Hepatocyte (in vitro differentiated cells): ENCODE results near the gene IFNE.

Source experiments
- EZH2 ChIP-seq: fragments of 200-600 bp; sonication (generic); IDR thresholded peaks from 2 replicates; pipeline ENCODE4 v1.6.1; 2016; ENCODE audit warnings: antibody characterized with exemption, mild to moderate bottlenecking, borderline replicate concordance
- EZH2phosphoT487 ChIP-seq: fragments of 200-600 bp; sonication (generic); IDR thresholded peaks from one replicate; pipeline ENCODE4 v1.6.1; 2018; ENCODE audit warnings: antibody characterized with exemption, mild to moderate bottlenecking, low read depth, moderate library complexity; ENCODE audit not compliant: unreplicated experiment, severe bottlenecking
- TF ChIP-seq, protein P1 (sequence below): fragments of 200-600 bp; sonication (generic); IDR thresholded peaks from 2 replicates; pipeline ENCODE4 v1.5.1; 2016; ENCODE audit warnings: antibody characterized with exemption, mild to moderate bottlenecking; ENCODE audit not compliant: poor library complexity

- TF ChIP-seq, protein P1, sequence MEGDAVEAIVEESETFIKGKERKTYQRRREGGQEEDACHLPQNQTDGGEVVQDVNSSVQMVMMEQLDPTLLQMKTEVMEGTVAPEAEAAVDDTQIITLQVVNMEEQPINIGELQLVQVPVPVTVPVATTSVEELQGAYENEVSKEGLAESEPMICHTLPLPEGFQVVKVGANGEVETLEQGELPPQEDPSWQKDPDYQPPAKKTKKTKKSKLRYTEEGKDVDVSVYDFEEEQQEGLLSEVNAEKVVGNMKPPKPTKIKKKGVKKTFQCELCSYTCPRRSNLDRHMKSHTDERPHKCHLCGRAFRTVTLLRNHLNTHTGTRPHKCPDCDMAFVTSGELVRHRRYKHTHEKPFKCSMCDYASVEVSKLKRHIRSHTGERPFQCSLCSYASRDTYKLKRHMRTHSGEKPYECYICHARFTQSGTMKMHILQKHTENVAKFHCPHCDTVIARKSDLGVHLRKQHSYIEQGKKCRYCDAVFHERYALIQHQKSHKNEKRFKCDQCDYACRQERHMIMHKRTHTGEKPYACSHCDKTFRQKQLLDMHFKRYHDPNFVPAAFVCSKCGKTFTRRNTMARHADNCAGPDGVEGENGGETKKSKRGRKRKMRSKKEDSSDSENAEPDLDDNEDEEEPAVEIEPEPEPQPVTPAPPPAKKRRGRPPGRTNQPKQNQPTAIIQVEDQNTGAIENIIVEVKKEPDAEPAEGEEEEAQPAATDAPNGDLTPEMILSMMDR: peak; percentile 50
- no peak for TF ChIP-seq EZH2phosphoT487
- no peak for TF ChIP-seq EZH2
These were observed 26.8 kb downstream of the IFNE start for GRCh38 chr9:21455320-21455719.
